ENCODE data around the gene ZNF317.

ZNF317 gene

GRCh38 chr19:9150650-9151049, 10.5 kb downstream of the ZNF317 start:
- no peak overlapping the region for H3K27ac ChIP-seq
- TF ChIP-seq CTCF (conservative IDR thresholded peaks at IDR 0.05) = no peak

- H3K27ac ChIP-seq = no peak overlapping the region
- no peak for TF ChIP-seq CTCF (conservative IDR thresholded peaks at IDR 0.05)
These were observed 11.2 kb downstream of the ZNF317 start for GRCh38 chr19:9151367-9151766.

- TF ChIP-seq CTCF (conservative IDR thresholded peaks at IDR 0.05) = no peak
- no peak overlapping the region for H3K27ac ChIP-seq
These were observed 15.4 kb downstream of the ZNF317 start for GRCh38 chr19:9155591-9155990.

- no peak overlapping the region for H3K27ac ChIP-seq
- TF ChIP-seq CTCF (conservative IDR thresholded peaks at IDR 0.05) = no peak
These were observed 16.1 kb downstream of the ZNF317 start for GRCh38 chr19:9156304-9156703.

GRCh38 chr19:9159891-9160290, 19.7 kb downstream of the ZNF317 start:
- no peak overlapping the region for H3K27ac ChIP-seq
- TF ChIP-seq CTCF (conservative IDR thresholded peaks at IDR 0.05) = no peak

GRCh38 chr19:9161427-9161826, 21.2 kb downstream of the ZNF317 start:
- no peak for TF ChIP-seq CTCF (conservative IDR thresholded peaks at IDR 0.05)

GRCh38 chr19:9165261-9165660, 25.1 kb downstream of the ZNF317 start:
- no peak for TF ChIP-seq CTCF (conservative IDR thresholded peaks at IDR 0.05)
- no peak overlapping the region for H3K27ac ChIP-seq

More at GRCh38 chr19:9161427-9161826, 21.2 kb downstream of the ZNF317 start:
- H3K27ac ChIP-seq = no peak overlapping the region

- no peak overlapping the region for H3K27ac ChIP-seq
- TF ChIP-seq CTCF (conservative IDR thresholded peaks at IDR 0.05) = no peak
These were observed 26.6 kb downstream of the ZNF317 start for GRCh38 chr19:9166846-9167245.

Measured in VCaP (cell line).